GM13976 (cell line): ENCODE data around the gene GLYAT.

Experiments used
- DNase-seq: peaks from one replicate; pipeline ENCODE4 v3.0.0; 2012; ENCODE audit warnings: low spot score
- in situ Hi-C: fragments of 300-500 bp; cut with MboI; formaldehyde crosslinking; loops from one replicate; pipeline ENCODE4 v1.12.0; 2022; ENCODE audit warnings: low sequenced_read_pairs, mixed read lengths, inconsistent platforms; ENCODE audit not compliant: unreplicated experiment
- TF ChIP-seq, protein P1 (sequence below): IDR thresholded peaks from 2 replicates; pipeline ENCODE4 v1.5.1; 2012; ENCODE audit warnings: borderline replicate concordance, mild to moderate bottlenecking; ENCODE audit not compliant: insufficient read depth; ENCODE audit errors: extremely low read depth, missing control alignments, control extremely low read depth

The GLYAT gene

GRCh38 chr11:58773337-58773736 is 41.6 kb upstream of the GLYAT start:
- in situ Hi-C loops = no loop called here
- TF ChIP-seq, protein P1, sequence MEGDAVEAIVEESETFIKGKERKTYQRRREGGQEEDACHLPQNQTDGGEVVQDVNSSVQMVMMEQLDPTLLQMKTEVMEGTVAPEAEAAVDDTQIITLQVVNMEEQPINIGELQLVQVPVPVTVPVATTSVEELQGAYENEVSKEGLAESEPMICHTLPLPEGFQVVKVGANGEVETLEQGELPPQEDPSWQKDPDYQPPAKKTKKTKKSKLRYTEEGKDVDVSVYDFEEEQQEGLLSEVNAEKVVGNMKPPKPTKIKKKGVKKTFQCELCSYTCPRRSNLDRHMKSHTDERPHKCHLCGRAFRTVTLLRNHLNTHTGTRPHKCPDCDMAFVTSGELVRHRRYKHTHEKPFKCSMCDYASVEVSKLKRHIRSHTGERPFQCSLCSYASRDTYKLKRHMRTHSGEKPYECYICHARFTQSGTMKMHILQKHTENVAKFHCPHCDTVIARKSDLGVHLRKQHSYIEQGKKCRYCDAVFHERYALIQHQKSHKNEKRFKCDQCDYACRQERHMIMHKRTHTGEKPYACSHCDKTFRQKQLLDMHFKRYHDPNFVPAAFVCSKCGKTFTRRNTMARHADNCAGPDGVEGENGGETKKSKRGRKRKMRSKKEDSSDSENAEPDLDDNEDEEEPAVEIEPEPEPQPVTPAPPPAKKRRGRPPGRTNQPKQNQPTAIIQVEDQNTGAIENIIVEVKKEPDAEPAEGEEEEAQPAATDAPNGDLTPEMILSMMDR = no peak
- no peak for DNase-seq

- DNase-seq = no peak
- TF ChIP-seq, protein P1 = no peak
- in situ Hi-C loops = no loop called here
Measured at GRCh38 chr11:58772329-58773285, 40.9 kb upstream of the GLYAT start.

DNA sequence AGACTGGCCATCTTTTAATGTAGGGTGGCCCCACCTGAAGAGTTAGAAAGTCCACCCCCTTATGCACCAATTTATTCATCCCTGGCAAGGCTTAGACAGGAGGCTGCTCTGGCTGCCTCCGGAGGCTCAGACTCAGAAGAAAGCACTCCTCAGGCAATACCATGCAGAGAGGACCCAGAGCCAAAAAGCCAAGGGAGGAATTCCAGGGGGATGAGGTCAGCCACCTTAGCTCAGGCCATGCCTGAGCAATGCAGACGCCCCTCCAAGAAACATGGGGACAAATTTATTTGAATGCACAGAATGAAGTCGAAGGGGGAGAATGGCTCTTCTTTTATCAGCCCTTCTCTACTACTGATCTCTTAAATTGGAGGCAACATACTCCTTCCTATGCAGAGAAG is 39.7 kb upstream of the GLYAT start:
- DNase-seq = no peak
- TF ChIP-seq, protein P1 = no peak
- in situ Hi-C loops = no loop called here

- in situ Hi-C loops = no loop called here
- DNase-seq = no peak
- TF ChIP-seq, protein P1 = no peak
Measured at GRCh38 chr11:58770627-58771457, 39.1 kb upstream of the GLYAT start.

DNA sequence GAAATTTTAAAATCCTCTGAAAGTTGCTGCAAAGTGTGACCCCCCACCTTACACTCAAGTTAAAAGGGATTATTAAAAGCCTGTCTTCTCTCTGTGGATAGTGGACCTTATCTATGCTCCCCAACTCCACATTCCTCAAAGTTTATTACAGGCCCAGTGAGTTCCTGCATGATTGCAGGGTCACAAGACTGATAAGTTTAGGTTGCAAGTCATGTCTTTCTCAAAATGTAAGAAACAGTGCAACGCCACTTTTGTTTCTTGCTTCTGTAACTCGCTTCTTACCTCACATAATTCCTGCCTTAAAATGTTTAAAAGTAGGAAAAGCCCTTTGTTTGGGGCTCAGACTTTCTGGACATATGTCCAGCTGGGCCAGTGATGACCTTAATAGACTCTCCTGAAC is 38.4 kb upstream of the GLYAT start:
- no peak for DNase-seq
- TF ChIP-seq, protein P1 = no peak
- in situ Hi-C loops = no loop called here

GRCh38 chr11:58769308-58769707 is 37.6 kb upstream of the GLYAT start:
- in situ Hi-C loops = no loop called here
- DNase-seq = no peak
- TF ChIP-seq, protein P1 = no peak
